Left forelimb (tissue), 1 donor: ENCODE measurements around the gene ZNRF3.
"Not testable (repeated sequence)": the region's sequence is repeated elsewhere in the genome, so short reads cannot be mapped to it uniquely, and the experiment has no call there.

Experiments
- DNase-seq: peaks from one replicate; pipeline ENCODE4 v3.0.0-alpha.2; 2018; ENCODE audit warnings: low spot score

Gene ZNRF3

DNA sequence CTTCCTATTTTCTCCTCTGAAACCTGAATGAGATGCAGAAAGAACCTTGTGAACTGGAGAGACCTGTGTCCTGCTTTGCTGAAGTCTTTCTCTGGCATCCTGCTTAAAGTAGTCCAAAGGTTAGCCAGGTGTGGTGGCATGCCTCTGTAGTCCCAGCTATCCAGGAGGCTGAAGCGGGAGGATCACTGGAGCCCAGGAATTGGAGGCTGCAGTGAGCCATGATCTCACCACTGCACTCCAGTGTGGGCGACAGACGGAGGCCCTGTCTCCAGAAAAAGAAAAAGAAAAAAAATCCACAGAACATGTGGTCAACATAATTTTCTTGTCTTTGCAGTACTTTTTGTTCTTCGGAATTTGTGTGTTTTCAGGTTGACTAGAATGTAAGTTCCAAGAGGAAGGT is 187.1 kb downstream of the ZNRF3 start:
- DNase-seq = no peak

DNA sequence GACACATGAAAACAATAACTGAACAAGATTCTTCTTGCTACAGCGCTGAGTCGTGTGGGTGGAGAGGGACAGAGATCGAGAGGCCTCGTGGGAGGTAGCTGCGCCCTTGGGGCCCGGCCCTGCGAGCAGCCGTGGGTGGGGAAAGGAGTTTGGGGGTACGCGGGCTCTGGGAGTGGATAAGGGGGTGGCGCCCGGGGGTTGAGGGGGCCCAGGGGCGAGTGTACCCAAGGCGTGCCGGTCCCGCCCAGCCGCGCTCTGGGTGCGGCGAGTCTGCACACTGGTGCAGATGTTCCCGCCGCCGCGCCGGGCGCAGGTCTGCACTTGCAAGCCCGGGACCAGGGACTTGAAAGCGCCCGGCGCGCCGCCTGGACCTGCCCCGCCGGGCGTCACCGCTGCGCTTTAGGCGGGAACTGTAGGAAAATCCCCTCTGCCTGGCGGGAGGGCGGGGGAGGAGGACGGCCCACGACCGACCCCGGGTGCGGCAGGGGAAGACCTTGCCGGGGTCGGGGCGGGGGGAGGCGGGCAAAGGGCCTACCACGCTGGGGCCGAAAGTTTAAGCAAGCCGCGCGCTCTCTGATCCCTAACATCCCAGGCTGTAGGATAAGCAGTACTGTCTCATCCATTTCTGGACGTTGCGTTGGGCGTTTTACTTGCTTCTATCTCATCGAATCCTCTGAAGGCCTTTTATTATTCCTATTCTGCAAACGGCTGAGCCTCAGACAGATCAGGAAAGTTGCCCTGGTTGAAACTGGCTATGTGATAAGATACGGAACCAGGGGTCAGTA is 188.1 kb downstream of the ZNRF3 start:
- DNase-seq = peak; percentile 78

DNA sequence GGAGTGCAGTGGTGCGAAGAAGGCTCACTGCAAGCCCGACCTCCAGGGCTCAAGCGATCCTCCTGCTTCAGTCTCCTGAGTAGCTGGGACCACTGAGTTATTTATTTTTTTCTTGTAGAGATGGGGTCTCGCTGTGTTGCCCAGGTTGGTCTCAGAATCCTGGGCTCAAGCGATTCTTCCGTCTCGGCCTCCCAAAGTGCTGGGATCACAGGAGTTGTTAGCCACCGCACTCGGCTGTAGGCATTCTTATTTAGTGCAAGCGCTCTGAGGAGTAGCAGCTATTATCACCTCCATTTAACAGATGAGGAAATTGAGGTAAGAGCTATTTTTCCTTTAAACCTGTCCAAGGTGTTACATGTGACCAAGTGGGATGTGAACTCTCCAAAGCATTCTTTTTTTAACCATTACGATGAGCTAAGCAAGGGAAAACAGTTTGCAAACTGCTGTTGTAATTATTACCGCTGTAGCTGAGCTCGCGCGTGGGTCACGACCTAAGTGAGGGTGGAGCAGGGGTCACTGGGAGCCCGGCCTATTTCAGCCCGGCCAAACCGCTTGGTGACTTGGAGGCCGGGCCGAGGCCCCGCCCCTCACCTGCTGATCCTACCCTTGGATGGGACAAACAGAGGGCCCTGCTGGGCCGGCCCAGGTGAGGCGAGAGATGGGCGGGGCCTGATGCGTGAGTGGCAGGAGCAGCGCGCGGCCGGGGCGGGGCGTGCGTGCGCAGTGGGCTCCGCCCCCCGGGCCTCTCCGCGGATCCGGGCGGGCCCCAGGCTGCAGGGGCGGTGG is 189.0 kb downstream of the ZNRF3 start:
- peak; percentile 88 for DNase-seq

DNA sequence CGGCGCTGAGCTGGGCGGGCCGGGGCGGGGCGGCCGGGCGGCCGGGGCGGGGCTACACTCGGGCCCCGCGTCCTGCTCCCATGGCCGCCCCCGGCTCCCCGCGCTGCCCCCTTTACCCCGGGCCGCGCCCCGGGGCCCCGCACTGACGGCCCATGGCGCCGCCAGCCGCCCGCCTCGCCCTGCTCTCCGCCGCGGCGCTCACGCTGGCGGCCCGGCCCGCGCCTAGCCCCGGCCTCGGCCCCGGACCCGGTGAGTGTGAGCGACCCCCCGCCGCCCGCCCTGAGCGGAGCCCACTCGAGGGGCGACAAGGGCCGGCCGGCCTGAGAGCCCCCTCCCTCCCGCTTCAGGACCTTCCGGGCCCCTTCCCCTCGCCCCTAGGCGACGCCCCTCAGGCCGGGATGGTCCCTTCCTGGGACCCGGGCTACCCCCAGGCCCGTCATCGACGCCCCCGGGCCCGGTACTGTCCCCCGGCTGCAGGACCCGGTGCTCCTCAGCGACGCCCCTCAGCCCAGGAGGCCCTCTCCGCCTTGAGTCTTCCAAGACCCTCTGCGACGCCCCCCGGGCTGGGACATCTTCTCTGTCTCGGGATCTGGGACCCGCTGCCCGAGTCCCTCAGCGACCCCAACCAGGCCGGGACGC is 189.7 kb downstream of the ZNRF3 start, which contains the start of gene KREMEN1:
Gene KREMEN1, plus strand, starts transcription at position 57 of the 639 bp plus-strand sequence. Its CDS starts 96 bp downstream, at position 153.
- DNase-seq = no peak

DNA sequence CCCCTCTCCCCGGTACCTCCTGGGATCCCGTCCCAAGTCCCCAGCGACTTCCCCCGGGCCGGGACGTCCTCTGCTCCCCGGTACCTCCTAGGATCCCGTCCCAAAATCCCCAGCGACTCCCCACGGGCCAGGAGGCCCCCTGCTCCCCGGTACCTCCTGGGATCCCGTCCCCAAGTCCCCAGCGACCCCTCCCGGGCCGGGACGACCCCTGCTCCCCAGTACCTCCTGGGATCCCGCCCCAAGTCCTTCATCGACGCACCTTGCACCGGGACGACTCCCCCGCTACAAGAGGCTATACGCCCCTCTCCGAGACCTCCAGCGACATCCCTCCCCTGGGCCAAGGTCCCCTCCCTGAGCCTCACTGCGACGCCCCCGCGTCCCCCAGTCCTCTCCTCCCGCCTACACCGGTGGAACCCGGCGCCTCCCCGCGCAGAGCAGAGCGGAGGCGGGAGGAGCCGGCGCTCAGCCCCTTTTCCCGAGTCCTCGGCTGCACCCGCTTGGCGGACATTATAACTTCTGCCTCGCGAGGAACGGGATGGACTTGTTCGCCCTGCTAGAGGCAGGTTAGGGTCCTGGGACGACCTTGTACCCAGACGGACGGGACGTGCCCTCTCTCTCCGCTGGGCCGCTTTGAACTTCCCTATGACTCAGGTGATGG is 190.4 kb downstream of the ZNRF3 start:
- DNase-seq = no peak

DNA sequence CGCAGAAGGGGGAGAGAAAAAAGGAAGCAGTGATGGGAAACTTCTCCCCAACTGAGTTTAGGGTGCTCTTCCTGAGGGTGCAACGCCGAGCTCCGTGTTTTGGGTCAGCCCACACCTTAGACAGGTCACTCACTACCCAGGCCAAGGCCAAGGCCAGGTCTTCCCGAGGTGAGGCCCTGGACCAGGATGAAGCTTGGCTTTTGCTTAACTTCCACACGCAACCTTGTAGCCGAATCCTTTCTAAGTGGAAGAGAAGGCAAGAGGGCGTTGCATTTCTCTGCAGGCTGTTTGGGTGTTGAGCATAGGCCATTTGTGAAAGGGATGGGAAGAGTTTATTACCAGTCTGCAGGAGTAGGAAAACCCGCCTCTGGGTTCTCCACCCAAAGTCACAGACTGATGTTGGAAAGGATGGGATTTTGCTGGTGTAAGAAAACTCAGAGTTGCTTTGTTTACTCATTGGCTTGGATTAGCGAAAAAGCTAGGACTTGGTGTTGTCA is 191.0 kb downstream of the ZNRF3 start:
- DNase-seq = no peak

DNA sequence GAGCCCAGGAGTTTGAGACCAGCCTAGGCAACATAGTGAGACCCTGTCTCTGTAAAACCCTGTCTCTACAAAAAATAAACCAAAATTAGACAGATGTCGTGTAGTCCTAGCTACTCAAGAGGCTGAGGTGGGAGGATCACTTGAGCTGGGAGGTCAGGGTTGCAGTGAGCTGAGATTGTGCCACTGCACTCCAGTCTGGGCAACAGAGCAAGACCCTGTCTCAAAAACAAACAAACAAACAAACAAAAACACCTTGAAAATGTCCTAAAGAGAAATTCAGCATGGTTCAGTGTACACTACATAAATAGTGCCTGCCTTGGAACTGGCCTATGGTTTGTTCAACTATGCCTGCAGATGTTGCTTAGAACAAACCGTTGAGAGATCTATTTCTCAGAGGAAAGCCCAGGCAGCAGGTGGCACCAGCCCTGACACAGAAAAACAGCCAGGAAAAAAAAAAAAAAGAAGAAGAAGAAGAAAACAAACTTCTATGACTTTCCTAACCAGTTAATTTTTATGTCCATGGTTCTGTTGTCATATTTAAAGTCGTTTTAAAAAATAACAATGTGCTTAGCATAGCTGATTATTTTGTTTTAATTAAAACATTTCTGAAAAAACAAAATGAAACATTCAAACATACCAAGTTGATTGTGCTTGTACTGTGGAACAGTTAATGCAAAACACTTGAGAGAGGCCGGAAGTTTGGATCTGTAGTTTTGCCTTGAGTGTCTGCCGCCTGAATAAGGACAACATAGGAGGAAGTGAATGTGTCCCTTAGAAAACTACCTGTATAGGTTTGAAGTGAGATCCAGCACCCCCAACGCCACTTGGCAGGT is 194.9 kb downstream of the ZNRF3 start:
- DNase-seq = no peak

DNA sequence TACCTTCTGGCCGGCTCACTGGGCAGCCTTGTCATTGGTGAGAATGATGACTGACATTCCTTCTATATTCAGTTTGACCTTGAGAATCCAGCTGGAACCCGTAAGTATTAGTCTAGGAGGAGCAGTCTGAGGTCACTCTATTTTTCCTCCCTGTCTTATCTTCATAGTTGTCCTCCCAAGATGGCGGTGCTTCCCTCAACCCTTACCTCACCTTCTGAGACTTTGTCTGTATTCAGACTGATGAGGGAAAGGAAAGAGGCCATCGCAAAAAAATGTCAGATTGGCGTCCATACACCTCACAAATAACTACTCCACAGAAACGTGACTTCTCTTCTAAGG is 195.5 kb downstream of the ZNRF3 start:
- no peak for DNase-seq

DNA sequence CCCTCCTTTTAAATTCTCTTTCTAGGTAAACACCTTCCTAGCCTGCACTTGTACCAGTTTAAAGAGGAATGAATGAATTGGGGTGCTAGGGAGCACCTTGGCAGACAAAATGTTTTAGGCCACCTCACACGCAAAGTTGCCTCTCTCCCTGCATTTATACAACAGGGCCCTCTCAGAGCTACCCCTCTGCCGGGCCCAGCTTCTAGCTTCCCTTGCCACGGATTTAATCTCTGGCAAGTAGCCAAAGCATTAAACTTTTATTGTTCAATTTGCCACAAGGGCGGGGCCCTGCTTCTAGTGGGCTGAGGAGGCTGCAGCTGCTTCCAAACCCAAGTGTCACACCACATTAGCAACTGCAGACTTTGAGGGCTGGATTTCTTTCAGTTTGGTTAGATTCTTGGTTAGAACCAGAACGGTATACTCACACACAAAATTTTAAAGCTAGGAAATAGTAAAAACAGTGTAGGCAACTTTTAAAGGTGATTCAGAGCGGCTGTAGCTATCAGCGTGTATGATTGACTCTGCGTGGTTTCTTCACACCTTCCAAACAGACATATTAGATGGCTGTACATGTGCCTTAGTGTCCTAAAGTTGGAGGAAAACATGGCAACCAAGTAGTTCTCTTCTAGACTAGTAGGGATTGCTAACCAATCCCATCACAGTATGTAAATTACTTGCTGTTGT is 196.0 kb downstream of the ZNRF3 start:
- no peak for DNase-seq

DNA sequence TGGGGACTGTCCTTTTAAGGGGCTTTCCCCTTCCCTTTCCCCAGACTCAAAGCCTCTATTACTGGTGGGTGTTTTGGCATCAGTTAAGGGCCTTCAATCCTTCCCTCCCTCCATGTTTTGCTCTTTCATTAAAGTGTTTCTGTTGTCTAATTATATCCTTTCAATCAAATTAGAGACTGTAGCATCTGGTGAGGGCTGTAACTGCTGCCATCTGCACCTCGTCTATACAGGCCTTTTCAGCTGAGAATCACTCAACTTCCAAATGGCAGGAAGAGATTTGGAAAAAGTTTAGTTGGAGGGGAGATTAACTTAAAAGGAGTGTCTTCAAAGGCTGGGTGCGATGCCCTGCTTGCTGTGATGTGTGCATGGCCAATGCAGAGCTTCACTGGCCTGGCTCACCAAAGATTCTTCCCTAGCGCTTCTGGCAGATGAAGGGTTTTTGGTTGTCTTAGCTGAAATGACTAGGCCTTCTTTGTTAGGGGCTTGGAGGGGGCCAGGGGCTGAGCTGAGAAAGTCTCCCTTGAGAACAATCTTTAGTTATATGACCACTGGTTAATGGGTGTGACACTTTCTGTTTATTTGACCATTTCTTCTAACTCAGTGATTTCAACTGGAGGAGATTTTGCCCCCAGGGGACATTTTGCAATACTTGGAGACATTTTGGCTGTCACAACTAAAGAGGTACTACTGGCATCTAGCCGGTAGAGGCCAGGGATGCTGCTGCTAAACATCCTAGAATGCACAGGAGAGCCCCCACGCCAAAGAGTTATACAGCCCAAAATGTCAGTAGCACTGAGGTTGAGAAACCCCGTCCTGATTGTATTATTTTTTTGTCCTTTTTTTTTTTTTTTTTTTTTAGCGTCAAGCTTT is 197.0 kb downstream of the ZNRF3 start:
- DNase-seq = no peak

DNA sequence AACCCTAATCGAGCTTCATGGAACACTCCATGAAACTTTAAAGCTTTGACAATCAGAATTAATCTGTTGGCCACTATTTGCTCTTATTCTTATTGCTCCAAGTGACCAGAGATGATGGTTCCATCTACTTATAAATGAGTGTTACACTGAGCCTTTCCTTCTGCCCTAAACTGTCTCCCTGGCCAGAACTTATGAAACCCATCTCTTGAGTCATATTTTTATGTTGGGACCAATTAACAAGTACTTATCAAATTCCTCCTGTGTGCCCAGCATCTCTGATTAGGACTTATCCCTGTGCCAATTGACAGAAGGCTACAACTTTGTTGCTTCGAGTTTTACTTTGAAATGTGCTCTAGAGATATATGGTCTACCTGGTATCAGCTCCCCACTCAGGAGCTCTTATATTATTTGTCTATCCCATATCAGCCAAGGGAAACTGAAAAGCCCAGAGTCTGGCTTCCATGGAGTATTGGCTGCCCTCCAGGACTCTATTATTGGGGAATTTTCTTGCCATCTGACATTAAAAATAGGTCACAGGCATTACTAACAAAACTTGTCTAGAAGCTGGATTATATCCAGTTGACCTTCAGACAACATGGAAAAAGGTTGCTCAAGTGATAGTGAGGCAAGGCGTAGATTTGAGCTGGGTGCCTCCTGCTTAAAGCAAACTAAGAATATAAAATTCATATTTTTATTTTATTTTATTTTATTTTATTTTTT is 198.3 kb downstream of the ZNRF3 start:
- DNase-seq = no peak

DNA sequence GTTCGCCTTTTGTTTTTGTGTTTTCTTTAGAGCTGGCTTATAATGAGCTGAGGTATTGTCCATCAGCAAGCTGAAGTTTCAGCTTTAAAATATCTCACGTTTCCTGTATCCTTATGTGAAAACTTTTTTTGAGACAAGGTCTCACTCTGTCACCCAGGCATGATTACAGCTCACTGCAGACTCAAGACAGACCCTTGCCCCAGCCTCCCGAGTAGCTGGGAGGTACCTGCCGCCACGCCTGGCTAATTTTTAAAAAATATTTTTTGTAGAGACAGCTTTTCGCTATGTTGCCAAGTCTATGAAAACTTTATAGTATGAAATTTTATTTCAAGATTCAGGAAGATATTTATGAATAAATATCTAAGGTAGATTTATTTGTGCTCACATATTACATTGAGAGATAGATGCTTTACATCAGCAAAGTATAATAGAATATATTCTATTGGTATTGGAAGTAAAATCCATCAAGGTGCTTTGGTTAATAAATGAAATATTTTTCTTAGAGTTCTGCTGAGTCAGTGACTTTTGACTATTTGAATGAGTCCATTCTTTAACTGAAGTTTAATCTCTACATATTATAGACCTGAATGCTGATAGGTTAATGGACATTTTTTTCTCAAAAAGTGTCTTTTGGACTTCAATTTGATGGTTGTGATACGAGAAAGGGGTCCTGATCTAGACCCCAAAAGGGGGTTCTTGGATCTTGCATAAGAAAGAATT is 199.6 kb downstream of the ZNRF3 start:
- no peak for DNase-seq

DNA sequence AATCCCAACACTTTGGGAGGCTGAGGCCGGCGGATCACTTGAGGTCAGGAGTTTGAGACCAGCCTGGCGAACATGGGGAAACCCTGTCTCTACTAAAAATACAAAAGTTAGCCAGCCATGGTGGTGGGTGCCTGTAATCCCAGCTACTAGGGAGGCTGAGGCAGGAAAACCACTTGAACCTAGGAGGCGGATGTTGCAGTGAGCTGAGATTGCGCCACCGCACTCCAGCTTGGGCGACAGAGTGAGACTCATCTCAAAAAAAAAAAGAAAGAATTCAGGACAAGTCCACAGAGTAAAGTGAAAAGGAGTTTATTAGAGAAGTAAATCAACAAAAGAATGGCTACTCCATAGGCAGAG is 200.2 kb downstream of the ZNRF3 start:
- DNase-seq = not testable (repeated sequence)

DNA sequence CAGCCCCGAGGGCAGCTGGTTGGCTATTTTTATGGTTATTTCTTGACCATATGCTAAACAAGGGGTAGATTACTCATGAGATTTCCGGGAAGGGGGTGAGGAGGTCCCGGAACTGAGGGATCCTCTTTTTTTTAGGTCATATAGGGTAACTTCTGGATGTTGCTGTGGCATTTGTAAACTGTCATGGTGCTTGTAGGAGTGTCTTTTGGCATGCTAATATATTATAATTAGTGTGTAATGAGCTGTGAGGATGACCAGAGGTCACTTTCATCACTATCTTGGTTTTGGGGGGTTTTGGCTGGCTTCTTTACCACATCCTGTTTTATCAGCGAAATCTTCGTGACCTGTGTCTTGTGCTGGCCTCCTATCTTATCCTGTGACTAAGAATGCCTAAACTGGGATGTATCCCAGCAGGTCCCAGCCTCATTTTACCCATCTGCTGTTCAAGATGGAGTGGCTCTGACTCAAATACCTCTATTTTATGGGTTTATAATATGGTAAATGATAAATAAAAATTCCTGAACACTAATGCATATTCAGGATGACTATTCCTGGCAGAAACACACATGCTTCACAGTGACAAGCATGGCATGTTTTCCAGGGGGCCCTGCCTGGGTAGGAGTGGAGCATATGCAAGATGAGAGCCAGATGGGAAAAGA is 200.7 kb downstream of the ZNRF3 start:
- DNase-seq = no peak

DNA sequence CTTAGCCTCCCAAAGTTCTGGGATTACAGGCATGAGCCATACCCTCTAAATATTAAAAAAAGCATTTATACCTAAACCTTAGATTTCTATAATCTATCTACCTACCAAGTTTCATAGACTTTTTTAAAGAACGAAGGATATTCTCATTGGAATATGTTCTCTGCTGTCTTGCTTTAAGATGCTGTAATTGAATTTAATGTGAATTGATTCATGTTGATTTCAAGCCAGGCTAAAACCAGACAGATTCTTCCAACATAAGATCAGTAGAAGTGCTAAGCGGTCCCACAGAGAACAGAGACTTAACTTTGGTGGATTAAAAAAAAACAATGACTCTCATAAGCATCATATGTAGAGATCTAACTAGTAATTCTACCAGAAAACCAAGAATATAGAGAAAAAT is 203.6 kb downstream of the ZNRF3 start:
- DNase-seq = no peak

DNA sequence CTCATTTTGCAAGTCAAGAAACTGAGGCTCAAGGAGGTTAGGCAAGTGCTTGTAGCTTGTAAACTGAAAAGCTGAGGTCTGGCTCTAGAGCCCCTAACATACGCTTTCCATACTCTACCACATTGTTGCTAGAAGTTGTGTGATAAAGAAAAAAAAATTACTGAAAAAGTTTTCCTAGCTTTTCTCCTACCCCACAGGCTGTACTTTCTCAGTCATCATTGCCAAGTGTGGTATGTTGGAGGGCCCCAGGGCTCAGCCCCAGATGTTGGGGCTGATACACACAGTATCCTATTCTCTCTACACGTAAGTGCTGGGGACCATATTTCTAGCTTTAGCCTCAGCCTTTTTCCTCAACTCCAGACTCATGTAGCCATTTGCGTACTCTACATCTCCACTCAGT is 205.4 kb downstream of the ZNRF3 start:
- no peak for DNase-seq

DNA sequence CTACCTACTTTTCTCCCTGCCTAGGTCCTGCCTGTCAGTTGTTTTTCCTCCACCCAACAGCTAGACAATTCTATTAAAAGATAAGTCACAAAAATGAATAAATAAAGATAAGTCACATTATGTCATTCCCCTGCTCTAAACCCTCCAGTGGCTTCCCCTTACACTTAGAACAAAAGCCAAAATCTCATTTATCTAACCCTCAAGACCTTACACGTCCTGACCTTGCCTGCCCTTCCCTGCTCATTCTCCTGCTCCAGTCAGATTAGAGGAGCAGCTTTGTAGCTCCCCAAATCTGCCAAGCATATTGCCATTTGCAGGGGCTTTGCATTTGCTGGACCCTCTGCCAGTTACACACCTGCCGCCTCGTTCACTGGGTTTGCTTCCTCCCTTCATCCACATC is 206.1 kb downstream of the ZNRF3 start:
- no peak for DNase-seq

DNA sequence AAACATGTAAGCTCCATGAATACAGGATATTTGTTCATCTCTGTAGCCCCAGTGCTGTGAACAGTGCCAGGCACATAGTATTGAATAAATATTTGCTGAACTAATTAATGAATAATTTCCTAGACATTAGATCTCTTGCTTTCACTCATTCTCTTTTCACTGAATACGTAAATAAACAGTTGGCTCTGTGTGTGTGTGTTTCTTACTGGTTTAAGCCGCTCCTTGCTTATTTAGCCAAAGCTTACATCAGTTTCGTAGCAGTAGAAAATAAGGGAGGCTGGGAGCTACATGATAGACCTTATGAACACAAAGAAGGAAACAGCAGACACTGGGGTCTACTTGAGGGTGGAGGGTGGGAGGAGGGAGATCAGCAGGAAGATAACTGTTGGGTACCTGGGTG is 206.7 kb downstream of the ZNRF3 start:
- no peak for DNase-seq
